ENCODE results near the gene BOLA1. TPM values are rescaled to one million over a fixed set of nuclear protein-coding genes. Genes with fewer than 3 reads are reported as not detected.

Gene BOLA1
- polyA plus RNA-seq, 1 of the 3 experiments (the other 2 are of a cell fraction) = 24.6 TPM

- TF ChIP-seq REST (IDR thresholded peaks at IDR 0.05; ENCODE audit: low read depth, low read length) (no peak), TAF1 (IDR thresholded peaks at IDR 0.05; ENCODE audit: borderline replicate concordance, low read depth, low read length) (no peak), NFIC (IDR thresholded peaks at IDR 0.05; ENCODE audit: borderline replicate concordance) (no peak), YY1 (IDR thresholded peaks at IDR 0.05; ENCODE audit: low read depth) (no peak), NRF1 (IDR thresholded peaks at IDR 0.05; ENCODE audit: low read depth, low read length) (no peak), RCOR1 (IDR thresholded peaks at IDR 0.05; ENCODE audit: low read length) (no peak)
- TF ChIP-seq, protein P1, sequence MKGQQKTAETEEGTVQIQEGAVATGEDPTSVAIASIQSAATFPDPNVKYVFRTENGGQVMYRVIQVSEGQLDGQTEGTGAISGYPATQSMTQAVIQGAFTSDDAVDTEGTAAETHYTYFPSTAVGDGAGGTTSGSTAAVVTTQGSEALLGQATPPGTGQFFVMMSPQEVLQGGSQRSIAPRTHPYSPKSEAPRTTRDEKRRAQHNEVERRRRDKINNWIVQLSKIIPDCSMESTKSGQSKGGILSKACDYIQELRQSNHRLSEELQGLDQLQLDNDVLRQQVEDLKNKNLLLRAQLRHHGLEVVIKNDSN (IDR thresholded peaks at IDR 0.05; ENCODE audit: borderline replicate concordance, low read depth) = no peak
- TF ChIP-seq, protein P2, sequence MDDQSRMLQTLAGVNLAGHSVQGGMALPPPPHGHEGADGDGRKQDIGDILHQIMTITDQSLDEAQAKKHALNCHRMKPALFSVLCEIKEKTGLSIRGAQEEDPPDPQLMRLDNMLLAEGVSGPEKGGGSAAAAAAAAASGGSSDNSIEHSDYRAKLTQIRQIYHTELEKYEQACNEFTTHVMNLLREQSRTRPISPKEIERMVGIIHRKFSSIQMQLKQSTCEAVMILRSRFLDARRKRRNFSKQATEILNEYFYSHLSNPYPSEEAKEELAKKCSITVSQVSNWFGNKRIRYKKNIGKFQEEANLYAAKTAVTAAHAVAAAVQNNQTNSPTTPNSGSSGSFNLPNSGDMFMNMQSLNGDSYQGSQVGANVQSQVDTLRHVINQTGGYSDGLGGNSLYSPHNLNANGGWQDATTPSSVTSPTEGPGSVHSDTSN (IDR thresholded peaks at IDR 0.05) = no peak
- TF ChIP-seq, protein P3, sequence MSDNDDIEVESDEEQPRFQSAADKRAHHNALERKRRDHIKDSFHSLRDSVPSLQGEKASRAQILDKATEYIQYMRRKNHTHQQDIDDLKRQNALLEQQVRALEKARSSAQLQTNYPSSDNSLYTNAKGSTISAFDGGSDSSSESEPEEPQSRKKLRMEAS (IDR thresholded peaks at IDR 0.05; ENCODE audit: low read depth) = no peak
These were observed 29.0 kb downstream of the BOLA1 start (continued) for GRCh38 chr1:149928401-149928724.

DNA sequence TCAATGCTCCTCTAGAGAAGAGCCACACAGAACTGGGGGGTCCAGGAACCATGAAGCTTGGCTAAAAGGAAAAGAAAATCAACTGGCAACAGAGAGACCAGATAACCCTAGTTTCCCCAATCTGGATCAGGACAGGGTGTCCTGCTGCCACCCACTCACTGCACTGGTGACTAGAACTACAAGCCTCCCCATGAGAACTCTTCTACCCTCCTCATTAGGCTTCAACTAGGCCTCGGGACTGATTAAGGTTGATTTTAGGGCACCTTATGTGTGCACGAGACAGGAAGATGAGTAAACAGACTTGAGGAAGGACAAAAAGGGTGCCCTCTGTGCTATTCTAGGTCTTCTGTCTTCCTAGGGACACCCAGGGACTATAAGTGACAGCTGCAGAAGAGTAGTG lies 30.5 kb downstream of the BOLA1 start:
- WGBS (ENCODE audit: low lambda C conversion rate) = 88% methylated on average over 2 of the region's 2 CpGs
- Histone ChIP-seq H3K4me2 (no peak overlapping the region), H3K27ac (ENCODE audit: low read depth in 2 of 2, low read length in 1 of 2) (no peak overlapping the region), H3K9me3 (no peaks in the 10 kb centered on the region), H2AFZ (ENCODE audit: low read depth) (no peak overlapping the region), H3K4me1 (ENCODE audit: control insufficient read depth in 1 of 2, insufficient read depth in 2 of 2, low read depth in 1 of 2, low read length in 1 of 2) (peaks cover 14 to 26% of the 10 kb centered on the region in 2 experiments), H3K9me2 (no peaks in the 10 kb centered on the region), H3F3A (replicated peaks; ENCODE audit: insufficient read depth) (peaks cover 6% of the 10 kb centered on the region), H3K79me2 (ENCODE audit: insufficient read depth) (peaks cover 27% of the 10 kb centered on the region), H3K9ac (no peak overlapping the region), H3K36me3 (replicated peaks in 1 of 2; ENCODE audit: control insufficient read depth in 1 of 2, insufficient read depth in 2 of 2, low read length in 1 of 2) (peaks cover 15 to 34% of the 10 kb centered on the region in 2 experiments), H3K27me3 (ENCODE audit: insufficient read depth) (no peaks in the 10 kb centered on the region), H3K4me3 (ENCODE audit: low read depth in 2 of 2, low read length in 1 of 2) (no peak overlapping the region), H4K20me1 (ENCODE audit: insufficient read depth) (peaks cover 10% of the 10 kb centered on the region; the same call in 1 of the 2 replicates)
- POLR2A ChIA-PET = interaction anchor here (1.0 kb wide), 1 partner anchor 41 kb away, joined by 5 read pairs; no protein-coding TSS in a partner anchor
- TF ChIP-seq, protein P4, sequence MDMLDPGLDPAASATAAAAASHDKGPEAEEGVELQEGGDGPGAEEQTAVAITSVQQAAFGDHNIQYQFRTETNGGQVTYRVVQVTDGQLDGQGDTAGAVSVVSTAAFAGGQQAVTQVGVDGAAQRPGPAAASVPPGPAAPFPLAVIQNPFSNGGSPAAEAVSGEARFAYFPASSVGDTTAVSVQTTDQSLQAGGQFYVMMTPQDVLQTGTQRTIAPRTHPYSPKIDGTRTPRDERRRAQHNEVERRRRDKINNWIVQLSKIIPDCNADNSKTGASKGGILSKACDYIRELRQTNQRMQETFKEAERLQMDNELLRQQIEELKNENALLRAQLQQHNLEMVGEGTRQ (IDR thresholded peaks at IDR 0.05; ENCODE audit: borderline replicate concordance, low read depth, low read length) = no peak
- TF ChIP-seq RCOR1 (IDR thresholded peaks at IDR 0.05; ENCODE audit: low read length) = no peak
- TF ChIP-seq GABPA (IDR thresholded peaks at IDR 0.05; ENCODE audit: low read depth) = no peak
- no peak for TF ChIP-seq NRF1 (IDR thresholded peaks at IDR 0.05; ENCODE audit: low read depth, low read length)
- TF ChIP-seq FOXM1 (IDR thresholded peaks at IDR 0.05; ENCODE audit: low read depth) = no peak
- no peak for TF ChIP-seq MXI1 (IDR thresholded peaks at IDR 0.05; ENCODE audit: low read depth, low read length)
- no peak for TF ChIP-seq FOSL2 (IDR thresholded peaks at IDR 0.05; ENCODE audit: borderline replicate concordance, low read depth)
- TF ChIP-seq, protein P2 (IDR thresholded peaks at IDR 0.05) = no peak
- no peak for TF ChIP-seq GATA2 (CRISPR knock-in tag; IDR thresholded peaks at IDR 0.05)
- no peak for TF ChIP-seq FOXJ3 (CRISPR knock-in tag; IDR thresholded peaks at IDR 0.05)
- no peak for TF ChIP-seq RXRA (IDR thresholded peaks at IDR 0.05; ENCODE audit: borderline replicate concordance, low read depth)
- TF ChIP-seq EZH2phosphoT487 (IDR thresholded peaks at IDR 0.05; ENCODE audit: borderline replicate concordance, low read depth) = no peak
- no peak for TF ChIP-seq POLR2AphosphoS5 (IDR thresholded peaks at IDR 0.05; ENCODE audit: low read depth, low read length)
- TF ChIP-seq, protein P1 (IDR thresholded peaks at IDR 0.05; ENCODE audit: borderline replicate concordance, low read depth) = no peak
- no peak for TF ChIP-seq SMC3 (IDR thresholded peaks at IDR 0.05; ENCODE audit: low read depth, low read length)
- DNase-seq = no peak
- CTCF ChIA-PET = interaction anchor here (0.9 to 2.5 kb wide), 3 partner anchors 13 to 121 kb away, joined by 3 to 10 read pairs (median 3); no protein-coding TSS in a partner anchor
